Endothelial cell (in vitro differentiated cells): ENCODE measurements around the gene TBC1D22A. TPM values are rescaled to one million over a fixed set of nuclear protein-coding genes. Genes with fewer than 3 reads are reported as not detected.
"Not testable (repeated sequence)": the region's sequence is repeated elsewhere in the genome, so short reads cannot be mapped to it uniquely, and the experiment has no call there.

Experiments
- DNase-seq: peaks from one replicate; pipeline ENCODE4 v3.0.0; 2021; ENCODE audit warnings: low spot score
- H3K27ac Mint-ChIP-seq: one replicate; pipeline ENCODE4 v1.8.0; 2021; ENCODE audit warnings: mixed read lengths, inconsistent platforms; ENCODE audit not compliant: unreplicated experiment
- H3K27me3 Mint-ChIP-seq: one replicate; pipeline ENCODE4 v1.8.0; 2021; ENCODE audit warnings: mild to moderate bottlenecking, moderate library complexity, mixed read lengths, inconsistent platforms; ENCODE audit not compliant: unreplicated experiment
- H3K36me3 Mint-ChIP-seq: one replicate; pipeline ENCODE4 v1.8.0; 2021; ENCODE audit warnings: mild to moderate bottlenecking, low read depth, mixed read lengths, inconsistent platforms; ENCODE audit not compliant: unreplicated experiment
- H3K4me1 Mint-ChIP-seq: one replicate; pipeline ENCODE4 v1.8.0; 2021; ENCODE audit warnings: mild to moderate bottlenecking, mixed read lengths, inconsistent platforms; ENCODE audit not compliant: unreplicated experiment
- H3K4me3 Mint-ChIP-seq: one replicate; pipeline ENCODE4 v1.8.0; 2021; ENCODE audit warnings: mild to moderate bottlenecking, mixed read lengths, inconsistent platforms; ENCODE audit not compliant: unreplicated experiment
- H3K9me3 Mint-ChIP-seq: one replicate; pipeline ENCODE4 v1.8.0; 2021; ENCODE audit warnings: mixed read lengths, inconsistent platforms; ENCODE audit not compliant: unreplicated experiment
- CTCF ChIP-seq: fragments of 200-600 bp; sonication (generic); IDR thresholded peaks from one replicate; pipeline ENCODE4 v1.5.0; 2021; ENCODE audit warnings: antibody characterized with exemption; ENCODE audit not compliant: unreplicated experiment
- total RNA-seq: library from RNA; stranded (reverse); fragmentation: NEBNext Ultra II Directional; extraction: Animal tissue kit (Norgen Biotek cat#: 25700); gene quantifications from one replicate; pipeline ENCODE4 v1.2.1, GENCODE V29; 2021; ENCODE audit not compliant: unreplicated experiment

The TBC1D22A gene
- total RNA-seq, 1 donor from 2014 or later, result 25.3 TPM

GRCh38 chr22:46779651-46780050 lies 17.2 kb downstream of the TBC1D22A start:
- H3K27ac Mint-ChIP-seq, result no peak overlapping the region
- no peaks in the 10 kb centered on the region for H3K9me3 Mint-ChIP-seq
- peaks cover 13% of the 10 kb centered on the region for H3K36me3 Mint-ChIP-seq
- no peak for DNase-seq
- no peak overlapping the region for H3K4me3 Mint-ChIP-seq
- no peak for TF ChIP-seq CTCF
- H3K4me1 Mint-ChIP-seq, result peaks cover 17% of the 10 kb centered on the region
- H3K27me3 Mint-ChIP-seq, result peaks cover 6% of the 10 kb centered on the region

GRCh38 chr22:46780453-46780852 lies 18.0 kb downstream of the TBC1D22A start:
- Mint-ChIP-seq H3K27ac (no peak overlapping the region), H3K36me3 (peaks cover 13% of the 10 kb centered on the region), H3K27me3 (peaks cover 6% of the 10 kb centered on the region), H3K4me1 (peaks cover 17% of the 10 kb centered on the region), H3K9me3 (no peaks in the 10 kb centered on the region), H3K4me3 (no peak overlapping the region)
- DNase-seq, result no peak
- TF ChIP-seq CTCF, result no peak

- Mint-ChIP-seq H3K27ac (no peak overlapping the region), H3K4me3 (no peak overlapping the region), H3K27me3 (peaks cover 6% of the 10 kb centered on the region), H3K36me3 (peaks cover 10% of the 10 kb centered on the region), H3K9me3 (no peaks in the 10 kb centered on the region), H3K4me1 (peaks cover 11% of the 10 kb centered on the region)
- no peak for TF ChIP-seq CTCF
- DNase-seq, result no peak
Observed at GRCh38 chr22:46781291-46781690, 18.8 kb downstream of the TBC1D22A start.

GRCh38 chr22:46782200-46782599 lies 19.8 kb downstream of the TBC1D22A start:
- not testable (repeated sequence) for H3K9me3 Mint-ChIP-seq, H3K36me3 Mint-ChIP-seq, H3K4me3 Mint-ChIP-seq, DNase-seq, H3K27me3 Mint-ChIP-seq, H3K27ac Mint-ChIP-seq, H3K4me1 Mint-ChIP-seq

GRCh38 chr22:46783721-46784120 lies 21.3 kb downstream of the TBC1D22A start:
- H3K9me3 Mint-ChIP-seq, result no peaks in the 10 kb centered on the region
- no peak for DNase-seq
- peaks cover 7% of the 10 kb centered on the region for H3K36me3 Mint-ChIP-seq
- H3K27ac Mint-ChIP-seq, result no peak overlapping the region
- peaks cover 2% of the 10 kb centered on the region for H3K27me3 Mint-ChIP-seq
- TF ChIP-seq CTCF, result no peak
- no peaks in the 10 kb centered on the region for H3K4me1 Mint-ChIP-seq
- H3K4me3 Mint-ChIP-seq, result no peak overlapping the region
